H1 (cell line): Measurements from ENCODE around the gene ONECUT2. TPM values are rescaled to one million over a fixed set of nuclear protein-coding genes. Genes with fewer than 3 reads are reported as not detected.

Experiments used
- E2F6 ChIP-seq: IDR thresholded peaks from 2 replicates; pipeline ENCODE4 v1.6.1; 2012; ENCODE audit warnings: inconsistent platforms
- GTF2F1 ChIP-seq: IDR thresholded peaks from 2 replicates; pipeline ENCODE4 v1.6.1; 2012; ENCODE audit warnings: low read depth, low read length, improper control_type of control experiment, borderline replicate concordance
- KDM4A ChIP-seq: IDR thresholded peaks from one replicate; pipeline ENCODE4 v1.7.1; 2012; ENCODE audit warnings: low read depth, mild to moderate bottlenecking, moderate library complexity, low read length, inconsistent platforms; ENCODE audit not compliant: severe bottlenecking
- MAFK ChIP-seq: IDR thresholded peaks from 2 replicates; pipeline ENCODE4 v1.6.1; 2012; ENCODE audit warnings: low read depth, mild to moderate bottlenecking, improper control_type of control experiment, low read length
- RNF2 ChIP-seq: fragments of 200-900, 300-1000 bp; sonication (generic); IDR thresholded peaks from 2 replicates; pipeline ENCODE4 v1.7.1; 2016; ENCODE audit warnings: borderline replicate concordance, low read depth, mild to moderate bottlenecking, antibody characterized with exemption, low read length; ENCODE audit not compliant: poor library complexity, severe bottlenecking; ENCODE audit errors: missing control alignments
- RXRA ChIP-seq: IDR thresholded peaks from 2 replicates; pipeline ENCODE4 v1.6.1; 2011; ENCODE audit warnings: low read depth, mild to moderate bottlenecking, low read length, moderate library complexity; ENCODE audit not compliant: insufficient read depth
- SIN3A ChIP-seq, 2 experiments: IDR thresholded peaks in 1 of 2; conservative IDR thresholded peaks in 1 of 2; 2 replicates each; pipeline ENCODE4 v1.6.1; 2011 to 2012; ENCODE audit warnings: low read length in 2 of 2, improper control_type of control experiment in 1 of 2, low read depth in 1 of 2, mild to moderate bottlenecking in 1 of 2
- polyA plus RNA-seq, 7 experiments: library from polyadenylated mRNA; depleted of rRNA in 3 of 7; stranded (reverse) in 5 of 7; unstranded in 2 of 7; fragments of >200 nt in 5 of 7; fragments of 200-250 nt in 2 of 7; gene quantifications; 1 replicate in 5 of 7; 2 replicates in 1 of 7; 4 replicates in 1 of 7; pipeline versions ENCODE4 v1.2.1 to v1.2.3, GENCODE V29; 2011 to 2013; ENCODE audit warnings: missing spikeins in 2 of 7, mixed read lengths in 2 of 7
- total RNA-seq: library from RNA; stranded (reverse); fragmentation: NEBNext Ultra II Directional; extraction: Animal tissue kit (Norgen Biotek cat#: 25700); gene quantifications from 2 replicates; pipeline ENCODE4 v1.2.1, GENCODE V29; 2021

ONECUT2 gene
- total and polyA plus RNA-seq, 2 of the 8 experiments (the other 6 are each of a cell fraction or from before 2014, with no cell fraction given): 0.38 to 1.9 TPM

DNA sequence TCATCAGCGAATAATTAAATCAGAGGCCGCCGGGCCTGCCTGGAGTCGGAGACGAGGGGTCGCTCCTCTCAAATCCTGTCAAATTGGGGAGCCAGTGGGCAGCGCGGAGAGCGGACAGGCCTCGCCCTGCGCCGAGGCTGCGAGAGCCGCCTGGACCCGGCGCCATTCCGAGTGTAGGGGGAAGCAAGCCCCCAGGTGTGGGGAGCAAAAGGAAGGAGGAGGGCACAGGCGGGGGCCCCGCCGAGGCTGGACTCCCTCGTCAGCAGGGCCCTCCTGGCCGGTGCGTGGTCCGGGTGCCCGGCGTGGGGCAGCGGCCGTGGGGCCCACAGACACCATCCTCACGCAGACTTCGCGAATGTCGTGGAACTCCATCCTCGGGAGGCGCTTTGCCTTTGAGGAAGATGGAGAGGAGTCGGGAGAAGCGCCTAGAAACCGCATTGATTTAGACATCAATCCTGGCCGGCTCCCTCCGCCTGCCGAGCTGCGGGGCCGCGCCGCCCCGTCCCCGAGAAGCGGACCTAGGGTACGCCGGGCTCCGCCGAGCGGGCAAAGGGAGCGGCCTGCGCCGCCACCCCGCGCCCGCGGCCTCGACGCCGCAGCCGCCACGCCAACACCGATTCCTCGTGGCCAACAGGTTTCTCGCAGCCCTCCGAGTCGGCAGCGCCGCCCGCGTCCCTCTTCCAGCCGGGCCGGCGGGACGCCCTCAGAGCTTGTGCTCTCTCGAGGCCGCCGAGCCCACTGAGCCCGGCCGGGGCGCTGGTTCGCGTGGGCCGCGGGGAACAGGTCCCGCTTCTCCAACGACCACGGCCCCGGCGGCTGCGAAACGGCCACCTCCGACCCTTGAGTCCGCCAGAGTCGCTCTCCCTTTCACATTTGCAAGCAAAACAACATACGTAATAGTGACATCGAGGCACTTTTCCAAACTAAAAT lies 6.7 kb upstream of the ONECUT2 start (continued):
- TF ChIP-seq RXRA: no peak
- TF ChIP-seq GTF2F1: no peak
- 0 out of 2 replicates have a peak, but pooled peaks have one; percentile 6 for TF ChIP-seq E2F6
- no peak for TF ChIP-seq MAFK
- TF ChIP-seq RNF2: peak; percentile 99
- 0 out of 4 replicates have a peak, but pooled peaks of 1 of the 2 experiments have one; percentile 15 for TF ChIP-seq SIN3A (conservative IDR thresholded peaks at IDR 0.05 in 1 of 2, IDR thresholded peaks at IDR 0.05 in 1 of 2; ENCODE audit: low read depth in 1 of 2, low read length in 2 of 2)
- peak; percentile 65 for TF ChIP-seq KDM4A
